HG03354 (cell line): ENCODE measurements around the gene KLK10.

Source experiments
- ATAC-seq: cut with Tn5 transposase; IDR thresholded peaks from one replicate; pipeline ENCODE4 v1.9.1; 2021; ENCODE audit warnings: mild to moderate bottlenecking; ENCODE audit not compliant: unreplicated experiment, poor library complexity, severe bottlenecking

KLK10 gene, protein sequence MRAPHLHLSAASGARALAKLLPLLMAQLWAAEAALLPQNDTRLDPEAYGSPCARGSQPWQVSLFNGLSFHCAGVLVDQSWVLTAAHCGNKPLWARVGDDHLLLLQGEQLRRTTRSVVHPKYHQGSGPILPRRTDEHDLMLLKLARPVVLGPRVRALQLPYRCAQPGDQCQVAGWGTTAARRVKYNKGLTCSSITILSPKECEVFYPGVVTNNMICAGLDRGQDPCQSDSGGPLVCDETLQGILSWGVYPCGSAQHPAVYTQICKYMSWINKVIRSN

DNA sequence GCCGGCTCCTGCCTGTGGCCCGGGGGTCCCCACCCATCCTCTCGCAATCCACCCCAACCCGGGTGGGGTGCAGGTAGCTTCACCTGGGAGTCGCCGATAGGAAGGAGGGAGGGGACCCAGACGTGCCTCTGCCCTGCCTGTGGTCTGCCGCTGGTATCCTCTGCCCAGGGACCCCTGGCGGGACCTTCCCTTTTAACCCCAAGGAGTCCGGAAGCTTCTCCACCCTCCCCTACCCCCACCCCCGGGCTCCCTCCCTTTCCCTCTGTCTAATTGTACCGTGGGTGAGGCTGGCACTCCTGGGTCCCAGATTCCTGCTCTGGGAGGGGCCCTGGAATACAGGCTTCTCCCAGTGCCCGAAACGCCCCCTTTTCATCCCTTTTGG, at the start of gene KLK10:
TSS of gene KLK10 (minus strand) at position 166 of the 382 bp plus-strand sequence. CDS start 579 bp downstream, outside the sequence.
- ATAC-seq, result no peak

DNA sequence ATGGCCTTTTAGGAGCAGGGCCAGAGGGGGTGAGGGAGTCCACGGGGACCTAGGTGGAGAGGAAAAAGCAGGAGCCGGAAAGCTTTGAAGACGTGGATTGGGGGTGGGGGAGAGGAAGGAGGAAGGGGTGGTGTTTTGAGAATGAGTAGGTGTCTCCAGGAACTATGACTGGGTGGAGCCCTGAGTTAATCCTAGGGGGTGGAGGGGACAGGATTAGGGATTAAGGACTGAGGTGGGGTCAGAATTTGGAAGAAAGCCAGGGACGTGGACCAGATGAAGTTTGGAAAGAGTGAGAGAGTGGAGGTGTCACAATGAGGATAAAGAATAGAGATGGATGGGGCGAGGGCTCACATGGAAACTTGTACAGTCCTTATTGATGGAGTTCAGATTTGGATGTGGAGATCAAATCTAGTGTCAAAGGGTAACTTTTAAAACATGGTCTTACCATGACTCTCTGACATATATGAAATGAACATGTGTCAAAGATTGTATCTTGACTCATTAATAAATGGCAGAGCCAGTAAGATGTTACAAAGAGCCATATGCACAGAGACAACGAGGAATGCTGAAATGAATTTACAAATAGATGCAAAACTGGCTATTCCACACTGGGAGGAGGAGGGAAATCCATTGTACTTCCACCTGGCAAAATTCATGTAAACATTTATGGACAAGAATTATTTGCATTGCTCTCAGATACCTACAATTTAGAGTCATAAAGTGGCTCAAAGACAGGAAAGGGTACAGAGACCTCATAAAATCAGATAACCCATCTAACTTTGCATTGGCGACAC, 47.1 kb upstream of the KLK10 start:
- no peak for ATAC-seq

DNA sequence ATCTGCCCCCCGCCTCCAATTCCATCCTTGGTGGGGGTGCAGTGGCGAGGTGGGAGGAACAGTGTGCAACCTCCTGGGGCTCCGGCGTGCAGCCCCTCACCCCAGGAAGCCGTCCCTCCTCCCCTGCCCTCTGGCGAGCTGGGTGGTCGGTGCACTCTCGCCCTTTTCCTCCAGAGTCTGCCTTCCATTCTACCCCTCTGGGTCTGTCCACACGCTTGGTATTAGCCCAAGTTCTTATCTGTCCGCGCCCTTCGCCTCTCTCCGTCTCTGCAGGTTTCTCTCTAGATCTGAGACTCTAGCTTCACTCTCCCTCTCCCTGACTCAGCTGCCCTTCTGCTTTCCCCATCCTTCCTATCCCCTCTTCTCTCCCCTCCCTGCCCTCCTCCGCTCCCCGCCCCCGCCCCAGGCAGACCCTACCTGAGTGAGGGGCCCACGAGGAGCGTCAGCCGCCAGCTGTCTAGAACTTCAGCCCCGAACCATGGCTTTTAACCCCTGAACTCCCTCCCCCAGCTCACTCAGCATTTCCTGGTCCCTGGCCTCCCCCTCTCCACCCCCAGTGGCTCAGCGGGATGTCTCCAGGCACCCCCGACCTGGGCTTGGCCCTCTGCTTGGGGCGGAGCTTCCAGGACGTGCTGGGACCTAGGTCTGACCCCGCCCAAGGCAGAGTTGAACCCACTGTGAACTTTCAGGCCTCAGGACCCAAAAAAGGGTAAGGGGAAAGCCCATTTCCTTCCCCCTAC, 45.9 kb upstream of the KLK10 start:
- ATAC-seq, result no peak

DNA sequence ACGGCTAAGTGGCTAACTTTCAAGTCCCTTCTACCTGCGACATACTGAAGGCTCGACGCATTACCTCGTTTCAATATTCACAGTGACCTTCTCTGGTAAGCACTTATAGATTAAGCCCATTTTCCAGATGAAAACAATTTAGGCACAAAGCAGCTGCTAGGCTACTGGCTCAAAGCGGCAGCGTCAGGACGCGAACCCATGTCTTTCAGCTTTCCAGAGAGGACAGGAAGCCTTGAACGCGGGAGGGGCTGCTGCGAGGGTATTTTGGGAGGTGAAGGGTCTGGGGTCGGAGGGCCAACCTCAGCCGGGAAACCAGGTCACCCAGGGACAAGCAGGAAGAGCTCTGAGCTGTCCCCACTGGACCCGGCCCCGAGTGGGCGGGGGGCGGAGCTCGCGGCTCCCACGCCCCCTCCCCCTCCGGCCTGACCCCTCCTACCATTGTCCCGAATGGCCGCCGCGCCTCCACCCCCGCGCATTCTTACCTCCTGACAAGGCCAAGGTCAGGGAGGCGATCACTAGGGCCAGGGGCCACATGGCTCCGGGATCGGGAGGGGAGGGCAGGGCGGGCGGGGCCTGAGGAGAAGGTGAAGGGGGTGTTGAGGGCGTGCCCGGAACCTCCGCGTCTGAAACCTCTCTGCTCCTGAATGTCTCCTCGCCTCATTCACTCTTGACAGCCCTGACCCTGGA, 45.2 kb upstream of the KLK10 start, which contains the start of gene KLK13:
TSS of gene KLK13 (minus strand) at position 559 of the 687 bp plus-strand sequence. CDS start at position 534, 25 bp downstream.
- no peak for ATAC-seq

DNA sequence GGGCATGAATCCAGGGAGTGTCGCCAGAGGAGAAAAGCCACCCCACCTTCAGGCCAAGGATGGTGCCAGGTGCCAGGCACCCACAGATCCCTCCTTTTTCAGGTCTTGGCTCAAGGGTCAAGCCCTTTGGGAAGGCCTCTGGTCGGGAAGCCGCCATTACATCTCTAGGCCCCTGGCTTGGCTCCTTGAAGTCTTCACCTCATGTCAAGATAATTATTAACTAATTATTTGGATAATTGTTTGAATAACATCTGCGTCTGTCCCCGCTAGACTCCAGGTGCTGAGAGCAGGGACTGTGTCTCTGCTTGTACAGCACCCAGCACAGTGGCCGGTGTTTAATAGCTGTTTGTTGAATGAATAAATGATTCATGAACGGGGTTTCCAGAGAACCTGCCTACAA, 44.2 kb upstream of the KLK10 start:
- ATAC-seq, result no peak

DNA sequence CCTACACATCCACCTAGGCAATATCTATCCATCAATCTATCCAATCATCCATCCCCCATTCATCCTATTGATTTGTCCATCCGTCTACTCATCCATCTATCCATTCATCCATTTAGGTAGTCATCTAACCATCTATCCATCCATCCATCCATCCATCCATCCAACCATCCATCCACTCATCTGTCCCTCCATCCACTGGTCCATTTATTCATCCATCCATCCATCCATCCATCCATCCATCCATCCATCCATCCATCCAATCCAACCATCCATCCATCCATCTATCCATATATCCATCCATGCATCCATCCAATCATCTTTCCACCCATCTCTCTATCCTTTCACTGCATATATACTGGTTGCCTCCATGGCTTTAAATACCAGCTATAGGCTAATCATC, 41.5 kb upstream of the KLK10 start:
- ATAC-seq, result no peak

DNA sequence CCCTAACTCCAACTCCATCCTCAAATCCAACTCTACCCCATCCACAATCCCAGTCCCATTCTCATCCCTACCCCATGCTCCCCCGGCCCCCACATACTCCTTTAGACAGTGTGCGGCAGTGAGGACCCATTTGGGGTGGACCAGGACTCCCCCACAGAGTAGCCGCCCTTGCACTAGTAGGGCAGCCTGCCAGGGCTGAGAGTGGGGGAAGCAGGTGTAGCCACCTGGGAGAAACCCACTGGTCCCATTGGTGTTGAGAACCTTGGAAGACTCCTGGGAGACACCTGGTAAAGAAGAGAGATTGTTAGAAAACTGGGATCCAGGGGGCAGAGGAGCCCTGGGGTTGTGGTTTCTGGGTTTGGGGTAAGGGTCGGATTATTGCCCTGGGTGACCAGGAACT, 40.8 kb upstream of the KLK10 start:
- ATAC-seq, result no peak

DNA sequence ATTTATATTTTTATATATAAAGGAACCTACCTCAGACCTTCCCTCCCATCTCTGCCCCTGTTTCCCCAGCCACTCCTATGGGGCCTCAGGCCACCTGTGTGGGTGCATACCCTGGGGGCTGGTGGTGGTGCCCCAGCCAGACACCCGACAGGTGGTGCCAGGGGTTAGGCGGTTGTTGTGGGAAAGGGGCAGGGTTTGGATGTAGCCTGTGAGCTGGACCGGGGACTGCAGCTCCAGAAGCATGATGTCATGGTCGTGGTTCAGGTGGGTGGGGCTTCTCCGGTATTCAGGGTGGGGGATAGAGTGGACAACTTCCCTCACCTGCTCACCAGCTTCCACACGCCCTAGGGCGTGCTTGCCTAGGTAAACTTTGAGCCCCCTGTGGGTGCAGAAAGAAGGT, 40.2 kb upstream of the KLK10 start:
- no peak for ATAC-seq

DNA sequence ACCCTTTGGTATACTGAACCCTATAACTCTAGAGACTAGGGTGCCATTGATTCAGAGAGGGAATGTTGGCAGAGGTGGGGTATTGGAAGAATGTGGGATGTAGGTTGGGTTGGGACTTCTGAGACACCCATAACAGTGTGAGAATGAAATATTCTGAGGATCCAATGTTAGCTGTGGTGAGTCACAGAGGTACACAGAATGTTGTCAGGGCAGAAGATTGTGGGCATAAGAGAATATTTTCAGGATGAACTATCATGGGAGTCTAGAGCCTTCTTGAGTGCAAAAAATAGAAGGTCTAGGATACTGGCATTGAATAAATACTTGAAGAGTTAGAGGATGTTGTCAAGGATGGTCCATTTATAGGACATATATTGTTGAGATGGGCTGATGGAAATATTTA, 36.4 kb upstream of the KLK10 start:
- no peak for ATAC-seq

DNA sequence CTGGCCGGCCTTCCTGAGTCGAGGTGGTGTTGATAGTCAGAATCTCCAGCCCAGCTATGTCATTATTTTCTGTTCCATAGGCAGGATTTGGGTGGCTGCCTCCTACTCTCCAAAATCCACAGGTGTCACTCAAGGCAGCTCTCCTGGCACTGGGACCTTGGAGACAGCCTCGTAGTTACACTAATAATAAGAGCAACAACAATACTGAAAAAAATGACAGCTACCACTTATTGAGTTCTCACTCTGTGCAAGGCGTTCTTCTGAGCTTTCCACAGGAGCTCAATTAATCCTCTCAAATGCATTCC, 27.5 kb upstream of the KLK10 start:
- ATAC-seq, result no peak

DNA sequence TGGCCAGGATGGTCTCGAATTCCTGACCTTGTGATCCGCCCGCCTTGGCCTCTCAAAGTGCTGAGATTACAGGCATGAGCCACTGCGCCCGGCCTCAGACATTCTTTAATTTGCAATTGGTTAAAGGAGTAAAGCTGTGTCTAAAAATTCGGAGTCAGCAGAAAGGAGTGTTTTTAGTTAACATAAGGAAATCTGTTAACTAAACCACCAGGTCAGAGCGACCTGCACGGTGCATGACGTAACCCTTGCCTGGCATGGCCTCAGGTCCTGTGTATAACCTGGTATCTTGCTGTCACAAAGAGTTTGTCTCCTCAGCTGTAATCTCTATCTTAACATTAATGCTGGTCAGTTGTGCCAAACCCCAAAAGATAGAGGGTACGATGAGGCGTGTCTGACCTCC, 24.8 kb upstream of the KLK10 start:
- no peak for ATAC-seq

DNA sequence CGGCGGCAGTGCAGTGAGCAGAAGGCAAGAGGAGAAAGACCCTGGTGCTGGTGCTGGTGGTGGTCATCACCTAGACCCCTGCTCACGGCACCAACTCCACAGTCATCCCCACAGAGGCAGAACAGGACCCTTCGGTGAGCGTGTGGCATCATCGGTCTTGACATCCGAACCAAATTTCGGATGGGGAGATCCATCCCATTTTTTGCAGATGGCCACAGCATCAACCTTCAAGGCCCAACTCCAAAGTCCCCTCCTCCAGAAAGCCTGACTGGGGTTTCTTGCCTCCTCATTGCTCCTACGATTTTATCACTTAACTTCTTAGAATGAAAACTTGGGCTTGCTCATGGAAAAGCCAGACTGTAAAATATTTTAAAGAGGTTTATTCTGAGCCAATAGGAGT, 24.0 kb upstream of the KLK10 start:
- ATAC-seq, result no peak

DNA sequence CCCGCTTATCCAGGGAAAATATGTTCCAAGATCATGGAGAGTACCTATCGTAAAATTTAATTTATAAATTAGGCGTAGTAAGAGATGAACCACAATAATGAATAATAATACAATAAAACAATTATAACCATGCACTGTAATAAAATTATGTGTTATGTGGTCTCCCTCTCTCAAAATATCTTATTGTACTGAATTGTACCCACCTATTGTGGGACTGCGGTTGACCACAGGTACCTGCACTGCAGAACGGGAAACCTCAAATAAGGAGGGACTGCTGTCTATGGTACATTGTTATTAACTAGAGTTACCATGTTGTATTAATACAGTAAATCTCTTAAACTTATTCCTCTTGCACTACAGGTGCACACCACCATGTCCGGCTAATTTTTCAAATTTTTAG, 20.6 kb upstream of the KLK10 start:
- ATAC-seq, result no peak

DNA sequence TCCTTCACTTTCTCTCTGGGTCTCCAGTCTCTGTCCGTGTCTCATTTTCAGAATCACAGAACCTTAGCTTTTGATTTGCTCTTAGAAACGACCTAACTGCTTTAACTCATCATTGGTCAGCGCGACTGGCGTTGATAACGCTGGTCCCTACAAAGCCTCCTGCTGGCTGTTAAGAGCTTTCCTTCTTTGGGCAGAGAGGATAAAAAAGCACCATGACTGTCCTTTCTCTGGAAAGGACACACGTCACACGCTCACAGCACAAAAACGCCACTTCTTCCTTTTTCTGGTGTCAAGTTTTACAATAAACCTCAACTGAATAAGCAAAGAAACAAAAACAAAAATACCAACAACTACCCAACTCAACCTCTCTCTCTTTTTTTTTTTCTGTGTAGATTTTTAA, 17.0 kb upstream of the KLK10 start:
- ATAC-seq, result no peak

DNA sequence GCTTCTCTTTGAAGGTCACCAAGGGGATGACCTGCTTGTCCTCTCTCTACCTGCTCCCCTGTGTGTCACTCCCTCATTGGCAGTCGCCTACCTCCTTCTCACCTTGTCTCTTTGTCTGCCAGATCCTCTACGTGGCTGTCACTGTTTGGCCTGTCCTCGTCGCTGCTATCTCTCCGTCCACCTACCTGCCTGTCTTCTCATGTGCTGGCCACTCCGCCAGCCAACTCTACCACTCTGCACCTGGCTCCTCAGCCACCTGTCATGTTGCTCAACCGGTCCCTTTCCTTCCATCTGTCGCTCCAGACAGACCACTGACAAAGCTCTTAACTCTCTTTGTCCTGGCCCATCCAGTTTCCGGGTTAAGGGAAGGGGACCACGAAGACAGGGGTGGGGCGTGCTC, 15.2 kb upstream of the KLK10 start, which contains the start of gene KLK12:
TSS of gene KLK12 (minus strand) at position 299 of the 400 bp plus-strand sequence. CDS start 381 bp downstream, outside the sequence.
- ATAC-seq, result no peak

DNA sequence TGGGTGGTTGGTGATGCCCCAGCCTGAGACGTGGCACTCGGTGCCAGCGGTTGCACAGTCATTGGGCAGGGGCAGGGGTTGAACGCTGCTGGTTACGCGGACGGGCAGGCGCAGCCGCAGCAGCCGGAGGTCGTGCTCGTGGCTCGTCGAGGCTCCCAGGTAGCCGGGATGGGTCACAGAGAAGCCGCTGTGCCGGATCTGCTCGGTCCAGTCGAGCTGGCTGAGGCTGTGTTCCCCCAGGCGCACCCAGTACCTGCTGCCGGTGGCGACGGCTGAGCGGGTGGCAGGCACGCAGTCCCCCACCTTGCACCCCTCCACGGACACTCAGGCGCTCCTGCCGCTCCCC, 12.3 kb upstream of the KLK10 start:
- no peak for ATAC-seq

DNA sequence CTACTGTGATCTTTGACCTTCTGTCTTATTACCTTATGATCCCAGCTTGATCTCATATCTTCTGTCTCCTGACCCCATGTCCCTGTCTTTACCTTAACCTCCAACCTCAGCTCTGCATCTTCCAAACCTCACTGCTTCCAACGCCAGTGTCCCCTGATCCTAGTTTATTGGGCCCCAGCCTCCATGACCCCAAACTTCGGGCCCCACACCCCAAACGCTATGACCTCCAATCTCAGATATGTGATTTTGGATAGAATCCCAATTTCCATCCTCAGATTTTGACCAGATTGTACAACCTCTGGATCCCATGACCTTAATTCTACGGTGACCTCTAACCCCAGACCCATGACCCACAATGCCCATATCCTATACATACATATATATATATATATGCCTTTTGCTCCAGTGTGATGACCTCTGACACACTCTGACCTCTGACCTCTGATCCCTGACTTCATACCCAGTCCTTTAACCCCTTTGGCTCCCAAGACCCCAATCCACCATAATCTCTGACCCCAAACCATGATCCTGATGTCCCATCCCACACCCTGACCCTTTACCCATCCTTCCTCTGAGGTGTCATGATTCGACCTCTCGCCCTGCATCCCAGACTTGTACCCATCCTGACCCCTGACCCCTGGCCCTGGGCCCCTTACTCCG, 11.8 kb upstream of the KLK10 start:
- ATAC-seq, result no peak

DNA sequence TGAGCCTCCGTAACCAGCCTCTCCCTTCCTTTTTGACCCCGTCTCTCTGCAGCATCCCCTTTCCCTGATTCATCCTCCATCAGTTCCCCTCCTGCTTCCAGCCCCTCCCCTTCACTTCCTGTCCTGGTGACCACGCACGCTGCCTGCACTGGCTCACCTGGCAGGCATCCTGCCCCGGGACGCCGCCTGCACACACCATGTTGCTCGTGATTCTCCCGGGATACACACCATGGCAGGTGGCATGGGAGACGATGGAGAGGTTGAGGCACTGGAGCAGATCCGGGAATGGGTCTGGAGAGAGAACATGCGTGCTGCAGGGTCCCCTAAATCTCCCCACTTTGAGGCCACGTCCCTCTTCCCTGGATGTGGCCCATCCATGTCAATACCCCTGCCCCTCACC, 11.1 kb upstream of the KLK10 start:
- no peak for ATAC-seq

DNA sequence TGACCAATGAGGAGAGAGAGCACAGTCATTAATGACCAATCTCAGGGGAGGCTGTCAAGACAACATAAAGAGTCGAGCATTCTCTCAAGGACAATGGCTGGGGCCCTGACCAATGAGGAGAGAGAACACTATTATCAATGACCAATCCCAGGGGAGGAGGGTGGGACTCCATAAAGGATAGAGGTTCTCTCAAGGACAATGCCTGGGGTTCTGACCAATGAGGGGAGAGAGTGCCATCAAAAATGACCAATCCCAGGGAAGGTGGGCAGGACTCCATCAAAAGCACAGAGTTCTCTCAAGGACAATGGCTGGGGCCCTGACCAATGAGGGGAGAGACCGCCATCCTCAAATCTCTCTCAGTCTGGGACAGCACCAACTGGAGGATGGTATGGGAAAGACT, 10.2 kb upstream of the KLK10 start:
- ATAC-seq, result no peak

DNA sequence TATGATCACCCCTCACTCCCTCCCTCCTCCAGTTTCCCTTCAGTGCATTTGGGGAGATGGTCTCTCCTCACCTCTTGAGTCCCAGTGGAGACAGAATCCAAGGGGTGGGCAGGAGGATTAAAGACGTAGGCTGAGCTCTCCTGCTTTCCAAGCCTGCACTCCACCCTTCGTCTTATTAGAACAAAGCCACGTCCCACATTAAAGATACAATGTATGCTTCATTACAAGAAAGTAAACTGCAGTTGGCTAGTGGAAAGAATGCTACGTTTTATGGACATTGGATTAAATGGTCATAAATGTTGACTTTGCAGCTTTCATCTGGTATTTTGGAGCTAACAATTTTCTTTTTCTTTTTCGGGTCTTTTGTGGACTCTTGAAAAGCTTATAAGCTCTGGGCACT, 8.4 kb upstream of the KLK10 start:
- ATAC-seq, result no peak
